HG02678 (cell line): Measurements from ENCODE around the gene GJD4.

Experiments
- ATAC-seq: cut with Tn5 transposase; IDR thresholded peaks from one replicate; pipeline ENCODE4 v1.9.1; 2021; ENCODE audit warnings: mild to moderate bottlenecking, moderate library complexity; ENCODE audit not compliant: unreplicated experiment

Gene GJD4

DNA sequence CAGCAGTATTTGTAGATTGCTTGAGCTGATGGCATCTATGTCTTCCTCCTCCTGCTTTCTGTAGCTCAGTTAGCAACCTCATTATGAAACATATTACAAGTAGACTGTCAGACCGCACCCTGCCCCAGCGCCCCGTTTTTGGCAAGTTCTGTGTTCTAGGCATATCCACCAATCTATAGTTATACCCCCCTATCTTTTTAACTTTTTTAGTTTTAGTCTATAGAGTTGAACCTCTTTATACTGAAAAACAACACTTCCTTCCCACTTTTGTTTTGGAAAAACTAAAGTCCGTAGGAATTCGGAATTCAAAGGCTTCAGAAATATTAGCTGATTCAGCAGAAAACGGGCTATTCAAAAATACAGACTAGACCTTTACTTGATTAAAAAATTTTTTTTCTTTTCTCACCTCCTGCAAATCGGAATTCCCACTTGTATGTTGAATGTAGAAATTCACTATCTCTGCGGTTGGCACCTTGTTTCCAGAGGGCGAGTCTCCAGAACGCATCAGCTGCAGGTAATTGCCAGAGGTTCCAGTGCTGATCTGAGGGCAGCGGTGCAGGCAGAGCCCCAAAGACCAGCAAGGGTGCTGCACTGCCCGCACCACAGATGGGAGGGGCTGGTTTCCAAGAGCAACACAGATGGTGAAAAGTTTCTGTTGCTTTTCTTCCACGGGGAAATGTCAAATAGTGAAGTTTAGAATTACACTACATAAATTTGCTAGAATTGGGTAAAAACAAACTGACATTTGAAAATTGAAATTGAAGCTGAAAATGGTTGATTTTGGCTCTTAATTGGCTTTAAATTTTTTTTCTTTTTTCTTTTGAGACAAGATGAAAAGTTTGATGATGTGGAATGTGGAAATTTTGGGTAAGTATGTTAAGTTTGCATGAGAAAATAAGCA, 39.2 kb downstream of the GJD4 start:
- no peak for ATAC-seq

DNA sequence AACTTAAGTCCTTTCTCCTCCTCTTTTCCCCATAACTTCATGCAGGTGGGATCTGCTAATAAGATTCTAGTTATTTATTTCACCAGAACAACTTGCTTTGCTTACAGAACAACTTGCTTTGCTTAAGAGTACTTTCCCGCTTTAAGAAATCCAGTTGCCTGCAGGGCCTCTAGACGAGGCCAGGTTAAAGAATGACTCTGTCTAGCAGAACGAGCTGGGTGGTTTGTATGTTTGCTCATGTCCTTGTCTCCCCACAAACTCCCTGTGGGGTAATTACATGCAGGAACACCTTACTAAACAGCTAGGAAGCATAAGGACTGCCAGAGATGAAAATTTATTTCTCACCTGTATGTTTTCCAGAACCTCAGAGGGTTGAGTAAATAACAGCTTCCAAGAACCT, 45.8 kb downstream of the GJD4 start:
- no peak for ATAC-seq

GRCh38 chr10:35652824-35653223, 47.7 kb downstream of the GJD4 start:
- ATAC-seq: no peak

- no peak for ATAC-seq
Measured at GRCh38 chr10:35657621-35658020, 52.5 kb downstream of the GJD4 start.
